ENCODE data around the gene BTBD6. TPM values are rescaled to one million over a fixed set of nuclear protein-coding genes. Genes with fewer than 3 reads are reported as not detected.

BTBD6 gene
- total RNA-seq = 10 to 100 TPM; 19.5 to 41.3 TPM

- Mint-ChIP-seq H3K4me1 (peaks cover 10% of the 10 kb centered on the region), H3K27ac (no peak within 1 kb of the TSS), H3K36me3 (ENCODE audit: low read depth) (peaks cover 36% of the 10 kb centered on the region), H3K27me3 (no peaks in the 10 kb centered on the region), H3K4me3 (peak within 1 kb of the TSS; percentile 72), H3K9me3 (no peaks in the 10 kb centered on the region)
- ATAC-seq (replicated peaks) = peak; percentile 97
Observed at GRCh38 chr14:105248368-105249181, at the start of gene BTBD6. TSS of gene BTBD6 (plus strand) at chr14:105248533. CDS start at chr14:105248712, 179 bp downstream.

DNA sequence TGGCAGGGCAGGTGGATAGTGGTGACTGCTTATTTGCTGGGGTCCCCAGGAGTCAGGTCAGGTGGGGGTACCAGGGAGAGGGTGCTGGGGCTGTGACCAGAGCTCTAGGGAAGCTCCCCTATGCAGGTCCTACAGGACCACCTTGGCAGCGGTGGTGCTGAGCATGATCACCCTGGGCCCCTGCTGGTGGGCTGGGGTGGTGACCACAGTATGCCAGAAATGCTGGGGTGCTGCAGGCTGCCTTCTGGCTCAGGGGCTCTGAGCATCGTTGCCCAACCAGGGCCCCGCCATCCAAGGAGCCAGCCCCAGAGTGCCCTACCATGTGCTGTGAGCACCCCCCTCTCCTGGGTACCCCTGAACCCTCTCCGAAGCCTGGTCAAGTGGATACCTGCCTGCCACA lies 49.7 kb upstream of the BTBD6 start:
- peaks cover 22% of the 10 kb centered on the region for H3K27me3 Mint-ChIP-seq
- H3K4me3 Mint-ChIP-seq = no peak overlapping the region
- no peak for ATAC-seq (replicated peaks)
- H3K9me3 Mint-ChIP-seq = no peaks in the 10 kb centered on the region
- no peaks in the 10 kb centered on the region for H3K36me3 Mint-ChIP-seq (ENCODE audit: low read depth)
- peaks cover 6% of the 10 kb centered on the region for H3K4me1 Mint-ChIP-seq
- H3K27ac Mint-ChIP-seq = no peak overlapping the region

GRCh38 chr14:105199093-105199492 lies 49.2 kb upstream of the BTBD6 start:
- peaks cover 22% of the 10 kb centered on the region for H3K27me3 Mint-ChIP-seq
- H3K36me3 Mint-ChIP-seq (ENCODE audit: low read depth) = no peaks in the 10 kb centered on the region
- peaks cover 6% of the 10 kb centered on the region for H3K4me1 Mint-ChIP-seq

GRCh38 chr14:105200074-105200473 lies 48.3 kb upstream of the BTBD6 start:
- no peak for ATAC-seq (replicated peaks)
- no peaks in the 10 kb centered on the region for H3K4me1 Mint-ChIP-seq

More at GRCh38 chr14:105199093-105199492, 49.2 kb upstream of the BTBD6 start:
- Mint-ChIP-seq H3K27ac (no peak overlapping the region), H3K4me3 (no peak overlapping the region), H3K9me3 (no peaks in the 10 kb centered on the region)
- ATAC-seq (replicated peaks) = no peak

GRCh38 chr14:105200641-105201040 lies 47.7 kb upstream of the BTBD6 start:
- H3K27ac Mint-ChIP-seq = no peak overlapping the region
- ATAC-seq (replicated peaks) = no peak
- no peaks in the 10 kb centered on the region for H3K9me3 Mint-ChIP-seq
- peaks cover 16% of the 10 kb centered on the region for H3K27me3 Mint-ChIP-seq
- no peaks in the 10 kb centered on the region for H3K4me1 Mint-ChIP-seq
- H3K36me3 Mint-ChIP-seq (ENCODE audit: low read depth) = no peaks in the 10 kb centered on the region
- no peak overlapping the region for H3K4me3 Mint-ChIP-seq

More at GRCh38 chr14:105200074-105200473, 48.3 kb upstream of the BTBD6 start:
- Mint-ChIP-seq H3K9me3 (no peaks in the 10 kb centered on the region), H3K27ac (no peak overlapping the region), H3K27me3 (peaks cover 16% of the 10 kb centered on the region), H3K4me3 (no peak overlapping the region), H3K36me3 (ENCODE audit: low read depth) (no peaks in the 10 kb centered on the region)

DNA sequence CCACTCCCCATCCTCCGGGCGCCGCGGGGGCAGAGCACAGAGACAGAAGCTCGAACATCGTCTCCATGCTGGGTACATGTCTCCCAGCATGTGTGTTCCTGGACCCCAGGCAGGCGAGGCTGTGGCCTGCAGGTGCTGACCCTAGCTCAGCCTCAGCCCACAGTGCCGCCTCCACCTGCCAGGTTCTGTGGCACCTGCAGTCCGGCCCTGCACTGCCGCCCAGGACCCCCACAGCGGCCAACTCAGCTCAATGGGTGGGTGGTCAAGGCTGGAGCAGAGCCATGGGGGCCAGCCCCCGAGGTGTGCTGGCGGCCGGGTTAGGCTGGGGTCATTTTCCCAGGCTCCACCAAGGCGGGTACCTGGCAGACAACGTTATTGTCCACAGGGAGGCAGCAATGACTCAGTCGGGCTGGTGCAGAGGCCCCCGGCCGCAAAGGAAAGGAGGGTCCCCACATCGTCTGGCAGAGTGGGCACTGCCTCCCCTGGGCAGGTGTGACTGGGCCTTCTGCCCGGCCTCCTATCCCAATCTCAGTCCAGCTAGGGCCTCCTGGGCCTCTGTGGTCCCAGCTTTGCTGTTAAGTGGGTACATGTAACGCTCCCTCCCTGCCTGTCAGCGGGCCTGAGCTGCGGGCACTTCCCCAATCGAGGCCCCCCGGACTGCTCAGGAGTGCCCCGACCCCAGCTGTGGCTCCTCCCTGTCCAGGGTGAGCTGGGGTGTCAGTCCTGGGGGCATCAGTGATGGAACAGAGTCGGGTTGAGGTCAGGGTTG lies 47.0 kb upstream of the BTBD6 start:
- H3K4me3 Mint-ChIP-seq = no peak overlapping the region
- H3K27me3 Mint-ChIP-seq = peaks cover 16% of the 10 kb centered on the region
- no peaks in the 10 kb centered on the region for H3K9me3 Mint-ChIP-seq
- no peak overlapping the region for H3K27ac Mint-ChIP-seq
- no peaks in the 10 kb centered on the region for H3K4me1 Mint-ChIP-seq
- ATAC-seq (replicated peaks) = no peak
- no peaks in the 10 kb centered on the region for H3K36me3 Mint-ChIP-seq (ENCODE audit: low read depth)

GRCh38 chr14:105201925-105202513 lies 46.3 kb upstream of the BTBD6 start:
- no peak overlapping the region for H3K27ac Mint-ChIP-seq
- no peaks in the 10 kb centered on the region for H3K9me3 Mint-ChIP-seq
- H3K36me3 Mint-ChIP-seq (ENCODE audit: low read depth) = no peaks in the 10 kb centered on the region

GRCh38 chr14:105203057-105203531 lies 45.2 kb upstream of the BTBD6 start:
- Mint-ChIP-seq H3K36me3 (ENCODE audit: low read depth) (no peaks in the 10 kb centered on the region), H3K27me3 (peaks cover 15% of the 10 kb centered on the region)

More at GRCh38 chr14:105201925-105202513, 46.3 kb upstream of the BTBD6 start:
- H3K4me1 Mint-ChIP-seq = no peaks in the 10 kb centered on the region
- H3K4me3 Mint-ChIP-seq = no peak overlapping the region
- peaks cover 16% of the 10 kb centered on the region for H3K27me3 Mint-ChIP-seq
- peak; percentile 48 for ATAC-seq (replicated peaks)

GRCh38 chr14:105203701-105204100 lies 44.6 kb upstream of the BTBD6 start:
- H3K27ac Mint-ChIP-seq = no peak overlapping the region
- no peaks in the 10 kb centered on the region for H3K36me3 Mint-ChIP-seq (ENCODE audit: low read depth)
- ATAC-seq (replicated peaks) = no peak
- peaks cover 11% of the 10 kb centered on the region for H3K27me3 Mint-ChIP-seq
- no peak overlapping the region for H3K4me3 Mint-ChIP-seq
- H3K9me3 Mint-ChIP-seq = no peaks in the 10 kb centered on the region
- no peaks in the 10 kb centered on the region for H3K4me1 Mint-ChIP-seq

More at GRCh38 chr14:105203057-105203531, 45.2 kb upstream of the BTBD6 start:
- Mint-ChIP-seq H3K4me1 (no peaks in the 10 kb centered on the region), H3K4me3 (no peak overlapping the region), H3K9me3 (no peaks in the 10 kb centered on the region), H3K27ac (no peak overlapping the region)
- peak; percentile 61 for ATAC-seq (replicated peaks)

DNA sequence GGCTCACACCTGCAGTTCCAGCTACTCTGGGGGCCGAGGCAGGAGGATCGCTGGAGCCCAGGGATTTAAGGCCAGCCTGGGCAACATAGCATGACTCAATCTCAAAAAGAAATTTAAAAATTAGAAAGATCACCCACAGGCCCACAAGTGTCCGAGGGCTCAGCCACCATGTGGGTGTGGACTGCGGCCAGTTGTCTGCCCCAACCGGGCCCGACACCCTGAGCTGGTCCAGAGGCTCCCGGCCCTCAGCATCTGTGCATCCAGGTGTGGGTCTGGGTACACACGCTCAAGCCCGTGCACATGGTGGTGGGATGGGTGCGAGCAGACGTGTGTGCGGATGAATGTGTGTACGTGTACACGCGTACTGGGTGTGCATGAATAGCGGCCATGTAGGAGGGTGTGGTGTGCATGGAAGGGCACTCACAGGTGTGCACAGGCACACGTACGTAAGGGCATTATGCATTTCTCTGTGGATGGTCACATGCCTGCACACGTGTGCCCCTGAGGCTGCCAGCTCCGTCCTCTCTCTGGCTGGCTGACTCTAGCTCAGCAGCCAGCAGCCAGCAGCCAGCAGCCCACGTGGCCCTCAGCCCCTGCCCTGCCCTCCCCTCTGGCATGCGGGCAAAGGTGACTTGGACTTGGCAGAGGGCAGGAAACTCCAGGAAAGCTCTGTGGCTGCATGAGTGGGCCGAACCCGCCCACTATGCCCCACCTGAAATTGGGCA lies 44.0 kb upstream of the BTBD6 start:
- Mint-ChIP-seq H3K36me3 (ENCODE audit: low read depth) (no peaks in the 10 kb centered on the region), H3K4me1 (no peaks in the 10 kb centered on the region), H3K9me3 (no peaks in the 10 kb centered on the region), H3K4me3 (no peak overlapping the region), H3K27ac (no peak overlapping the region), H3K27me3 (peaks cover 7% of the 10 kb centered on the region)
- peak; percentile 13 for ATAC-seq (replicated peaks)

GRCh38 chr14:105204931-105205672 lies 43.2 kb upstream of the BTBD6 start:
- Mint-ChIP-seq H3K36me3 (ENCODE audit: low read depth) (no peaks in the 10 kb centered on the region), H3K27ac (no peak overlapping the region), H3K27me3 (peaks cover 3% of the 10 kb centered on the region), H3K4me1 (no peaks in the 10 kb centered on the region), H3K9me3 (no peaks in the 10 kb centered on the region), H3K4me3 (no peak overlapping the region)
- ATAC-seq (replicated peaks) = no peak

DNA sequence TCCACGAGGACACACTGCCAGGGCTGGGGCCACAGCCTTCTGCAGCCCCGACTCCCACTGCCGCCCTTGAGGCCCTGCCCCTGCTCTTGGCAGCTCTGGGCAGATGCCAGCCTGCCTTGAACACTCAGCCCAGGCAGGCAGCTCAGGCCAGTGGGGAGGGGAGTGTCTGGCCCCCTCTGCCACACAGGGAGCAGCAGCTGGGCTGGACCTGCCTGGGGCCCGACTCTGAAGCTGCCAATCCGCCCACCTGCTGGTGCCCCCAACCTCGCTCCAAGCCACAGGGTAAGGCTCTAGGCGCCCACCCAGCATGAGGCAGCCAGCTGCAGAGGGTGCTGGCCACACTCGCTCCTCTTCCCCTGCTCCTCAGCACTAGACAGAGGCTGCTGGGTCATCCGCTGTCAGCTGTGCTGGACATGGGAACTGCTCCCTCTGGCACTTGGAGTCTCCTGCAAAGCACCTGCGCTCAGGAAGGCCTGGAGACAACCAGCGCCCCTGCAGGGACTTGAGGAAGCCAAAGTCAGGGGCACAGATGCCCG lies 42.6 kb upstream of the BTBD6 start:
- H3K27ac Mint-ChIP-seq = no peak overlapping the region
- H3K9me3 Mint-ChIP-seq = no peaks in the 10 kb centered on the region
- no peaks in the 10 kb centered on the region for H3K4me1 Mint-ChIP-seq
- no peak overlapping the region for H3K4me3 Mint-ChIP-seq
- no peak for ATAC-seq (replicated peaks)
- peaks cover under 1% of the 10 kb centered on the region for H3K27me3 Mint-ChIP-seq
- H3K36me3 Mint-ChIP-seq (ENCODE audit: low read depth) = no peaks in the 10 kb centered on the region

DNA sequence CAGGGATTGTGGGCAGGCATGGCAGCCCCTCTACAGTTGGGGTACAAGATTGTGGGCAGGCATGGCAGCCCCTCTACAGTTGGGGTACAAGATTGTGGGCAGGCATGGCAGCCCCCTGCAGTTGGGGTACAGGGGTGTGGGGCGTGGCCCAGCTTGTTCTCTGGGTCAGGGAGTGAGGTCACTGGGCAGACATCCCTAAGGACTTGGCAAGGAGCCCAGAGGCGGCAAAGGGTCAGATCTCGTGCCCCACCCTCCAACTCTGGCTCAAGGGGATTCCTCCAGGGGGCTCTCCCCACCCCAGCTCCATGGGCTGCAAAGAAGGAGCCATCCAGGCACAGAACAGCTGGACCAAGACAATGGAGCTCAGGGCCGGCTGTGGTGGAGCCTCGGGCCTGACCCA lies 41.5 kb upstream of the BTBD6 start:
- H3K4me1 Mint-ChIP-seq = no peaks in the 10 kb centered on the region
- H3K27ac Mint-ChIP-seq = no peak overlapping the region
- no peaks in the 10 kb centered on the region for H3K27me3 Mint-ChIP-seq
- ATAC-seq (replicated peaks) = no peak
- no peaks in the 10 kb centered on the region for H3K9me3 Mint-ChIP-seq
- H3K4me3 Mint-ChIP-seq = no peak overlapping the region
- no peaks in the 10 kb centered on the region for H3K36me3 Mint-ChIP-seq (ENCODE audit: low read depth)

Data from activated T-helper 17 cell treated with anti-CD3 and anti-CD28 coated beads, Interleukin-2, amount 50 U/mL, for 72 hours (primary cell).